ENCODE results near the gene CCDC57.

Gene CCDC57

GRCh38 chr17:82234211-82235055 lies 21.8 kb upstream of the CCDC57 start:
- peak in 1 of 2 donors; percentile 8 for DNase-seq (ENCODE audit: low read depth in 2 of 2)
- no peak for TF ChIP-seq CTCF (IDR thresholded peaks at IDR 0.05; ENCODE audit: low read depth, low read length)

GRCh38 chr17:82232876-82233785 lies 20.5 kb upstream of the CCDC57 start:
- no peak for TF ChIP-seq CTCF (IDR thresholded peaks at IDR 0.05; ENCODE audit: low read depth, low read length)
- H3K4me3 ChIP-seq (replicated peaks in 1 of 2; ENCODE audit: low read depth in 2 of 2, low read length in 2 of 2) = no peak overlapping the region
- DNase-seq (ENCODE audit: low read depth in 2 of 2) = no peak

More at GRCh38 chr17:82234211-82235055, 21.8 kb upstream of the CCDC57 start:
- no peak overlapping the region for H3K4me3 ChIP-seq (replicated peaks in 1 of 2; ENCODE audit: low read depth in 2 of 2, low read length in 2 of 2)

- TF ChIP-seq CTCF (IDR thresholded peaks at IDR 0.05; ENCODE audit: low read depth, low read length) = no peak
- no peak for DNase-seq (ENCODE audit: low read depth in 2 of 2)
- peak overlapping the region; percentile 61 to 88 for H3K4me3 ChIP-seq (replicated peaks in 1 of 2; ENCODE audit: low read depth in 2 of 2, low read length in 2 of 2)
These were observed 19.7 kb upstream of the CCDC57 start for GRCh38 chr17:82232322-82232820.

- H3K4me3 ChIP-seq (replicated peaks in 1 of 2; ENCODE audit: low read depth in 2 of 2, low read length in 2 of 2) = peak overlapping the region; percentile 61 to 88
- peak; percentile 81 to 87 for DNase-seq (ENCODE audit: low read depth in 2 of 2)
- TF ChIP-seq CTCF (IDR thresholded peaks at IDR 0.05; ENCODE audit: low read depth, low read length) = no peak
These were observed 19.1 kb upstream of the CCDC57 start for GRCh38 chr17:82231562-82232321.

- no peak for TF ChIP-seq CTCF (IDR thresholded peaks at IDR 0.05; ENCODE audit: low read depth, low read length)
- H3K4me3 ChIP-seq (replicated peaks in 1 of 2; ENCODE audit: low read depth in 2 of 2, low read length in 2 of 2) = peak overlapping the region; percentile 61 to 88
- no peak for DNase-seq (ENCODE audit: low read depth in 2 of 2)
These were observed 18.6 kb upstream of the CCDC57 start for GRCh38 chr17:82231312-82231561.

GRCh38 chr17:82230609-82231311 lies 18.1 kb upstream of the CCDC57 start:
- DNase-seq (ENCODE audit: low read depth in 2 of 2) = peak; percentile 89 to 95
- peak overlapping the region; percentile 78 to 88 for H3K4me3 ChIP-seq (replicated peaks in 1 of 2; ENCODE audit: low read depth in 2 of 2, low read length in 2 of 2)
- peak; percentile 46 for TF ChIP-seq CTCF (IDR thresholded peaks at IDR 0.05; ENCODE audit: low read depth, low read length)

Measured in cardiac fibroblast (primary cell).